Ascending aorta (tissue), 2 donors: Measurements from ENCODE around the gene MKS1. TPM values are rescaled to one million over a fixed set of nuclear protein-coding genes. Genes with fewer than 3 reads are reported as not detected.

Experiments
- DNase-seq, 2 donors: peaks; one replicate each; pipeline ENCODE4 v3.0.0-alpha.2; 2019; ENCODE audit warnings: low spot score in 2 of 2
- H3K27ac ChIP-seq, 2 donors: fragments of 200-600 bp; sonication (generic); one replicate each; pipeline ENCODE4 v1.5.1; 2016 to 2017; ENCODE audit warnings: mild to moderate bottlenecking in 1 of 2
- H3K27me3 ChIP-seq: fragments of 200-600 bp; sonication (generic); one replicate; pipeline ENCODE4 v1.5.1; 2017
- H3K36me3 ChIP-seq, 2 donors: fragments of 200-600 bp; sonication (generic); one replicate each; pipeline ENCODE4 v1.5.1; 2016
- H3K4me1 ChIP-seq, 2 donors: fragments of 200-600 bp; sonication (generic); one replicate each; pipeline ENCODE4 v1.5.1; 2016 to 2017; ENCODE audit warnings: mild to moderate bottlenecking in 1 of 2
- H3K4me3 ChIP-seq, 2 donors: fragments of 200-600 bp; sonication (generic); one replicate each; pipeline ENCODE4 v1.5.1; 2016 to 2017; ENCODE audit warnings: mild to moderate bottlenecking in 1 of 2
- H3K9me3 ChIP-seq, 2 donors: fragments of 200-600 bp; sonication (generic); one replicate each; pipeline ENCODE4 v1.5.1; 2016
- intact Hi-C: fragments of 100-400 bp; cut with DNase I; formaldehyde crosslinking; loops from one replicate; pipeline ENCODE4 v1.15.1; 2023
- total RNA-seq: library from RNA; depleted of rRNA; stranded (reverse); fragments of >200 nt; gene quantifications from one replicate; pipeline ENCODE4 v1.1.0, GENCODE V29; 2016
- TF ChIP-seq, protein P1 (sequence below), 3 experiments: fragments of 200-600 bp in 2 of 3; fragments of 450-650 bp in 1 of 3; sonication (generic) in 2 of 3; IDR thresholded peaks; one replicate each; pipeline ENCODE4 v1.5.1; 2016 to 2019; ENCODE audit warnings: antibody characterized with exemption in 3 of 3, mild to moderate bottlenecking in 1 of 3, moderate library complexity in 1 of 3

Gene MKS1
- total RNA-seq, 1 donor from 2014 or later: 1.5 TPM

DNA sequence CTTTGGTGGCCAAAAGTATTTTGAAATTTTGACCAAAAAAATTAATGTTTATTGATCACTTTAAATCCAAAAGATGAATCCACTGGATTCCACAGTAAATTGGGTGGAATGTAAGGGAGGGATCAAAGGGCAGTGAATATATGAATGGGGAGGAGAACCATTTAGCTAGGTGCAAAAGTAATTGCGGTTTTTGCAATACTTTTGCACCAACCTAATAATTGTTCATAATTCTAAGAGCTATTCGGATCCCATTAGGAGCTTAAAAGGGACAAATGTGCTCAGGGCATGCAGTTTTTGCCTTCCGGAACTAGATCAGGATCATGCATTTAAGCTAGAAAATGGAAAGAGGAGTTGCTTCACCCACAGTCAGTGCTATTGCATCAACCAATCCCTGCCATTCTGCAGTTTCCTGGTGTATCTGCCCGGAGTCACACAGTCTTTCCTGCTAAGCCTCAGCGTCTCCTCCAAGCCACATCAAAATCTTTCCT is 19.1 kb upstream of the MKS1 start, which contains the start of gene LPO:
Gene LPO (plus strand): TSS at position 438 of the 488 bp plus-strand sequence. CDS start 4,396 bp downstream, outside the sequence.
- no peaks in the 10 kb centered on the region for H3K27me3 ChIP-seq
- intact Hi-C loops: no loop called here

DNA sequence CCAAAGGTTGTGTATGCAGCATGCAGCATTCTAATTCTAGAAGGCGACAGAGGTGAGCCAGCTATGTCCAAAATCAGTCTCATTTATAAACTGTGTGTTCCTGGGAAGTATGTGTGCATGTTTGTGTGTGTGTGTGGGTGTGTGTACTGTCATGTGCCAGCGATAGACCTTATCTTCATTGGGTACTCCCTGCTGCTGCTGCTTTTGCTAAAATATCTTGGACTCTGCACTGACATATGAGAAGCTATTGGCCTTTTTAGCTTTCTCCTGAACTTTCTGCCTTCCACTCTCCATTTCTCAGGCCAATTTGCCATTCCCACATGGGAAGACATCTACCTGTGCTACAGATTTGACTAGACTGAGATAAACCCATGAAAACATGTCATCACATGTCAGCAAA is 17.3 kb upstream of the MKS1 start:
- no peaks in the 10 kb centered on the region for H3K4me1 ChIP-seq
- TF ChIP-seq, protein P1, sequence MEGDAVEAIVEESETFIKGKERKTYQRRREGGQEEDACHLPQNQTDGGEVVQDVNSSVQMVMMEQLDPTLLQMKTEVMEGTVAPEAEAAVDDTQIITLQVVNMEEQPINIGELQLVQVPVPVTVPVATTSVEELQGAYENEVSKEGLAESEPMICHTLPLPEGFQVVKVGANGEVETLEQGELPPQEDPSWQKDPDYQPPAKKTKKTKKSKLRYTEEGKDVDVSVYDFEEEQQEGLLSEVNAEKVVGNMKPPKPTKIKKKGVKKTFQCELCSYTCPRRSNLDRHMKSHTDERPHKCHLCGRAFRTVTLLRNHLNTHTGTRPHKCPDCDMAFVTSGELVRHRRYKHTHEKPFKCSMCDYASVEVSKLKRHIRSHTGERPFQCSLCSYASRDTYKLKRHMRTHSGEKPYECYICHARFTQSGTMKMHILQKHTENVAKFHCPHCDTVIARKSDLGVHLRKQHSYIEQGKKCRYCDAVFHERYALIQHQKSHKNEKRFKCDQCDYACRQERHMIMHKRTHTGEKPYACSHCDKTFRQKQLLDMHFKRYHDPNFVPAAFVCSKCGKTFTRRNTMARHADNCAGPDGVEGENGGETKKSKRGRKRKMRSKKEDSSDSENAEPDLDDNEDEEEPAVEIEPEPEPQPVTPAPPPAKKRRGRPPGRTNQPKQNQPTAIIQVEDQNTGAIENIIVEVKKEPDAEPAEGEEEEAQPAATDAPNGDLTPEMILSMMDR (IDR thresholded peaks at IDR 0.05): no peak
- no peaks in the 10 kb centered on the region for H3K27me3 ChIP-seq
- DNase-seq: no peak
- H3K36me3 ChIP-seq: no peaks in the 10 kb centered on the region
- H3K27ac ChIP-seq: no peak overlapping the region
- no peak overlapping the region for H3K4me3 ChIP-seq
- intact Hi-C loops: no loop called here
- no peaks in the 10 kb centered on the region for H3K9me3 ChIP-seq

More for the DNA sequence above, 19.1 kb upstream of the MKS1 start, which contains the start of gene LPO:
- Histone ChIP-seq H3K9me3 (no peaks in the 10 kb centered on the region), H3K36me3 (no peaks in the 10 kb centered on the region), H3K27ac (no peak within 1 kb of the TSS), H3K4me1 (no peaks in the 10 kb centered on the region), H3K4me3 (no peak within 1 kb of the TSS)
- DNase-seq: no peak
- TF ChIP-seq, protein P1 (IDR thresholded peaks at IDR 0.05): no peak

DNA sequence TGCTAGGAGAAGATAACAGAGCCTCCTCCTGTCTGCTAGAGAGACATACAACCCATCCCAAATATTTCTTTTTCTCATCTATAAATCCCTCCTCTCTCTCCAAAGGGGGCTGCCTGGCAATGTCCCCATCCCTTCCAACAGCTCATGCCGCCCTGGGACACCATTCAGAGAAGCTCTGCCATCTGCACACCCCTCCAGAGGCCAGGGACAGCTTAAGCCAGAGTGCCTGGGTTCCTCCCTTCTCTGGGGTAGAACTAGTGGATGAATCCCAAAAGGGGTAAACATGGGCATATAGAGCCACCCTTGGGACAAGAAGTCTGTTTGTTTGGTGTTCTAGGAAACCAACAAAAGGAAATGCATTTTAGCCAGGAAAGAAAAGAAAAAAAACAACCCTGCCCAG is 16.8 kb upstream of the MKS1 start:
- Histone ChIP-seq H3K4me3 (no peak overlapping the region), H3K4me1 (no peaks in the 10 kb centered on the region), H3K27ac (no peak overlapping the region), H3K36me3 (no peaks in the 10 kb centered on the region), H3K27me3 (no peaks in the 10 kb centered on the region), H3K9me3 (no peaks in the 10 kb centered on the region)
- TF ChIP-seq, protein P1 (IDR thresholded peaks at IDR 0.05): no peak
- DNase-seq: no peak
- intact Hi-C loops: no loop called here

DNA sequence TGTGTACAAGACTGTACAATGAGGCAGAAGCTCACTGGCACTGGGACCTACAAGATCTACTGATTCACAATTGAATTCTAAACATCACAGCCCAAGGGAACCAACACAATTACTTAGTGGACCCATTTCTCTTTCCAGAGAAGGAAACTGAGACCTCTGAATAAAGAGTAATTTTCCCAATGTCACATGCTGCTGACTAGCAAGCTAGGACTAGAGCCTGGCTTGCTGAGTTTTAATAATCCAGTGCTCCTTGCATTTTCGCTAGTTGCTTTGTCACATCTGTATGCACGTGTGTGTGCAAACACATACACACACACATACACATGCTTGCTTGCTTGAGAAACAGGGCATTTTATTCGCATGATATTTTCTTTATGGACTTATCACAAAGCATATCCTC is 15.5 kb upstream of the MKS1 start:
- intact Hi-C loops: no loop called here
- Histone ChIP-seq H3K9me3 (no peaks in the 10 kb centered on the region), H3K27me3 (no peaks in the 10 kb centered on the region), H3K27ac (no peak overlapping the region), H3K4me1 (no peaks in the 10 kb centered on the region), H3K36me3 (no peaks in the 10 kb centered on the region), H3K4me3 (no peak overlapping the region)
- DNase-seq: no peak
- TF ChIP-seq, protein P1 (IDR thresholded peaks at IDR 0.05): no peak

DNA sequence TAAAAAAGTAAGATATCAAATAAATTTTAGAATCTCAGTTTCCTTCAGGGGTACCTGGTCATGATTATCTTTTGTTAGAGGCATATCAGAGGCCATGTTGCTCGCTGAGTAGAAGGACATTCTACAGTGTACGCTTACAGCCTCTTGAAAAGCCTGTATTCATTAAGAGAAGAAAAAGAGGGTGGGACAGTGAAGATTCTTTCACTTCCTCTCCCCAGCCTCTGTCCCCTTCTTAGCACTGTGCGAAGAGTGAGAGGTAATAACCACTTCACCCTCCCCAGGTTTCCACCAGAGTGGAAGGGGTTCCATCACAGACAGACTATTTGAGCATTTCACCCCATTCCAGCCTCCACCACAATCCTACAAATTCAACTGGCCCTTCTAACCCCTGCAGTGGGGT is 14.5 kb upstream of the MKS1 start:
- TF ChIP-seq, protein P1 (IDR thresholded peaks at IDR 0.05): no peak
- intact Hi-C loops: no loop called here
- DNase-seq: no peak
- no peaks in the 10 kb centered on the region for H3K36me3 ChIP-seq
- H3K4me1 ChIP-seq: no peaks in the 10 kb centered on the region
- no peak overlapping the region for H3K27ac ChIP-seq
- no peaks in the 10 kb centered on the region for H3K27me3 ChIP-seq
- no peak overlapping the region for H3K4me3 ChIP-seq
- no peaks in the 10 kb centered on the region for H3K9me3 ChIP-seq

DNA sequence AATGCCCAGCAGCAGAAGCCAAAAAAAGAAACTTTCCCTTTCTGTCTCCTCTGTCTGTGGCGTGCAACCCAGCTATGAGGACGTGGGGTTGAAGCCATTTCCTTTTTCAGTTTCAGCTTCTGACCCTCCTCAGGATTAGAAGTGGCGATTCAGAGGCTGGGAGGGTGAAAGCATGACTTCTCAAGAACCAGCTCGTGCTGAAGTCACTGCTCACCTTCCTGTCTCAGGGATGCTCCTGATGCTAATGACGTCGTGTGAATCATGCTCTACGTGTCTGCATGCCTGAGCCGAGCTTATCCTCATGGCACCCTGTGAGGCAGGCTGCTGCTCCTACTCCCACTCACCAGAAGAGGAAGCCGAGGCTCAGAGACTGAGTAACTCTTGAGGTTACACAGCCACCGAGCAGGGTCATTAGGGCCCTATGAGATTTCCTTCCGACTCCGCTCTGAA is 13.7 kb upstream of the MKS1 start:
- TF ChIP-seq, protein P1 (IDR thresholded peaks at IDR 0.05): no peak
- Histone ChIP-seq H3K4me1 (no peaks in the 10 kb centered on the region), H3K9me3 (no peaks in the 10 kb centered on the region), H3K36me3 (no peaks in the 10 kb centered on the region), H3K27me3 (no peaks in the 10 kb centered on the region), H3K4me3 (no peak overlapping the region), H3K27ac (no peak overlapping the region)
- DNase-seq: no peak
- intact Hi-C loops: no loop called here
